HG03558 (cell line): ENCODE data around the gene FAM131C.
"Not testable (repeated sequence)": the region's sequence is repeated elsewhere in the genome, so short reads cannot be mapped to it uniquely, and the experiment has no call there.

Experiments used
- ATAC-seq: cut with Tn5 transposase; IDR thresholded peaks from one replicate; pipeline ENCODE4 v1.9.1; 2021; ENCODE audit warnings: moderate number of reproducible peaks; ENCODE audit not compliant: unreplicated experiment; ENCODE audit errors: extremely low read depth

The FAM131C gene

DNA sequence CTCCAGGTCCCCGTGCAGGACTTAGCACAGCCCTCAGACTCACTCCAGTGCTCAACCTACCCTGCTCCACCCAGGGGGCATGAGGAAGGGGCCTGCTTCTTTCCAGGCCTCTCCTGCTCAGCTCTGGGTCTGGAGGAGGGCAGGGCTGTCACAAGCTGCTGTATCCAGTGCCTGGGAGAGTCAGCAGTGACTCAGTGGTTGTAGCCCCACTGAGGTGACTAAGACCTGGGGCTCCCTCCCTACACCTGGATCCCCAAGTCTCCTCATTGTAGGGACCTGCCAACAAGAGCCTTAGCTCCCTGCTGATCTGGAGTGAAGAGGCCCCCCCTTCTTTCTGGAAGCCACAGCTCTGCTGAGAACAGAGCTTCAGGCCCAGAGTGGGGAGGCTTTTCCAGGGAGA lies 36.1 kb upstream of the FAM131C start:
- no peak for ATAC-seq

GRCh38 chr1:16107039-16107438 lies 33.6 kb upstream of the FAM131C start:
- ATAC-seq: not testable (repeated sequence)

GRCh38 chr1:16101623-16102022 lies 28.2 kb upstream of the FAM131C start:
- no peak for ATAC-seq

GRCh38 chr1:16099412-16099811 lies 26.0 kb upstream of the FAM131C start:
- no peak for ATAC-seq

DNA sequence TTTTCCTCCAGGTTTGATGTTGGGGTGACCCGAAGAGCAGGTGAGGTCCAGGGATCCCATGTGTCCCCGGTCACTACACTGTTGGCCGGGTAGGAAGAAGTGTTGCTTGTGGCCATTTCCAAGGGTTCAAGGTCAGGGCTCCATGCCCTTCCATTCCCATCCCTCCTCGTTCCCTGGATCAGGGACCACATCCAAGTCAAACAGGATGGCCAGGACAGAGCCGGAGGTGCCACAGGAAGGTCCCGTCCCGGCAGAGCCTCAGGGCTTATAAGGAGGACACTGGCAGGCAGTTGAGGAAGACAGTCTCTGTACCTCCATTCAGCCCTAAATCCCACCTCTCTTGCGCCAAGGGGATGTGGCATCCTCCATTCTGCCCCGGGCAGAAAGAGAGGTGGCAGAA lies 22.0 kb upstream of the FAM131C start:
- ATAC-seq: no peak

GRCh38 chr1:16094453-16095158 lies 21.2 kb upstream of the FAM131C start:
- ATAC-seq: no peak

GRCh38 chr1:16093611-16094010 lies 20.2 kb upstream of the FAM131C start:
- no peak for ATAC-seq

DNA sequence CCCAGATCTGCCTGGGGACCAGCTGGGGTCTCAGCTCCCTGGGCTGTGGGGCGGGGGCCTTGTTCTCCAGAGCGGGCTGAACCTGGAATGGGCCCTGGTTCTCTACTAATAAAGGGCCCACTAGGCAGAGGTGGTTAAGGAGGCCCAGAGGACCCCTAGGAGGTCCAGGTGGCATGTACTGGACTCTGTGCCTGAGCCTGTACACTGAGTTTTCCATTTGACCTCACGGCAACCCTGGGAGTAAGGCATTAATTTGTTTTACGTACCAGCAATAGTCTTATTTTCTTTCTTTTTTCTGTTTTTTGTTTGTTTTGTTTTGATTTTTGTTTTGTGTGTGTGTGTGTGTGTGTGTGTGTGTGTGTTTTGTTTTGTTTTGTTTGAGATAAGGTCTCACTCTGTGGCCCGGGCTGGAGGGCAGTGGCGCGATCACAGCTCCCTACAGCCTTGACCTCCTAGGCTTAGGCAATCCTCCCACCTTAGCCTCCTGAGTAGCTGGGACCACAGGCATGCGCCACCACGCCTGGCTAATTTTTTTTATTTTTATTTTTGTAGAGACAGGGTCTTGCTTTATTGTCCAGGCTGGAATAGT lies 19.6 kb upstream of the FAM131C start:
- no peak for ATAC-seq

DNA sequence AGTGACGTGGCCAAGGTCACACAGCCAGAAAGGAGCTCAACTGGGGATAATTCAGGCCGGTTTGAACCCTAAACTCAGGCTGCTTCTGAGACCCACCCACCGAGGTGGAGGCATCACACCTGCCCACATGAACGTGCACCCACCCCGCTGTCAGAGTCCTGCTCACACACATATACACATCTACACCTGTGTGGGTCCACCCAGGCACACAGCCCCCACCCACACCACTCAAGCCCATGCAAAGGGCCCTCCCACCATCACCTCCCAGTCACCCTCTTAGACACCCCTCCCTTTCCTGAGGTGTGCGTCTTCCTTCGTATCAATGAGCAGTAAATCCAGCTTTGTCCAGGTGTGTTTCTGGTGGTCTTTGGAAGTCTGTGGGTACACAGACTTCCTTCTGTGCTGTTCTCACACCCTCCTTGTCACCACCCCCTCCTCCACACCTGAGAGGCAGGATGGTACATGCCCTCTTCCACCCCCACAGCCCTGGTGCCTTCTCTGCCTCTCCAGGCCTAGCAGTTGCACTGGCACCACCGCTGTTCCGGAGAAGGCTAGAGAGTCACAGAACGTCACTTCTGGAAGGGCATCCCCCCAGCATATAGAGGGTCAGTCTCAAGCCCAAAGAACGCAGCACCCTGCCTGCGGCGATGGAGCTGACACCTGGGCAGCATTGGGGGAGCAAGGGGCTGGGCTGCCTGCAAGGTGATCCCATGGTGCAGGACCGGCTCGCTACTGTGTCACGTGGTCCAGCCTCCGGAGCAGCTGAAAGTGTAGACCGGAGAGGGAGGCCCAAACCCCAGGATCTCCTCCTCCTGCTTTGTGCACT lies 18.9 kb upstream of the FAM131C start:
- no peak for ATAC-seq

- ATAC-seq: no peak
Measured at GRCh38 chr1:16091296-16091695, 17.8 kb upstream of the FAM131C start.

- no peak for ATAC-seq
Measured at GRCh38 chr1:16090076-16090826, 16.8 kb upstream of the FAM131C start.

DNA sequence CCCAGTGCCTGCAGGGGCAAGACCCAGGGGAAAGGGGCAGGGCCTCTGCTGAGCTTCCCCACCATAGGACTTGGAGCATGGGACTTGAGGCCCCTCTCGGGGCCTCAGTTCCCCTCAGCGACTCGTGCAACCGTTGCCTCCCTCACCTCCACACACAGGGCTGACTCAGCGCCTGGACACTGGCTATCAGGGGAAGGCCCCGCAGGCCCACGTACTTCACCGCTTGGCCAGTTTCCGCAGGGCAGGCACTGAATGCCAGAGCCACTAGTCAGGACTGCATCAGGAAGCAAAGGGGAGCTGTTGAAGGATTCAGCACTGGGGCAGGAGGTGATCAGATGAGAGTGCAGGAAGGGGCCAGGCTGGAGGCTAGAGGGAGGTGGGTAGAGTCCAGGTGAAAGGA lies 15.5 kb upstream of the FAM131C start:
- no peak for ATAC-seq

- ATAC-seq: no peak
Measured at GRCh38 chr1:16088351-16088911, 15.0 kb upstream of the FAM131C start.

DNA sequence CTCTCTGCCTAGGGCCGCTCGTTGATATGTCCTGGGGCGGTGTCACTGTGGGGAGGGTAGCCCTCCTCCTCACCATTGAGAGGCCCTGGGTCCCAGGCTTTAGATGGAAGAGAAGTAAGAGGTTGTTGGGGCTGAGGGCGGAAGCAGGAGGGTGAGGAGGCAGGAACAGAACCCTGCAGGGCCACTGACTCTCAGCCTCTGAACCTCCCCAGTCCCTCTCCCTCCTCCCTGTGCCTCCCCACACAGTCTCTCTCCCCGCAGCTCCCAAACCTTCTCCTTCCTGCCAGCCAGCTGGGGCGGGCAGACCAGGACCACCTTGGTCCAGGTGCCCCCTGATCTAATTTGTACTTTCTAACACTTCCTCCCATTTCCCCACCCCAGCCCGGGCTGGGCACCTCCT lies 14.3 kb upstream of the FAM131C start:
- ATAC-seq: no peak

DNA sequence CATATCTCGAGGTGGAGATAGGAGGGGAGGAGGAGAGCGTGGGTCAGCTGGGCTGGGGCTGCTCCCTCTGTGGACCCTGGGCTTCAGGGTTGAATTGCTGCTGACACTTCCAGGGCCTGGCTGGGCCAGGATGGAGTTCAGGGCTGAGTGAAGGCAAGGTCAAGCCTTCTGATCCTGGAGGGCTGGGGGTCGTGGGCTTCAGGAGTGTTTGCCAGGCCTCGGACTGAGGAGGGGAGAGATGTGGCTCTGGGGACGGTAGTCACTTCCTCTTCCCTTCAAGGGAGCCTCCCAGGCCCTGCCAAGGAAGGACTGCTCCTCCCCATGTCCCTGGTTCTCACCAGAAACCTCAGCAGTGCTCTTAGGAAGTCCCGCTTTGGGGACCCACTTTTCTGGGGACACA lies 12.1 kb upstream of the FAM131C start:
- ATAC-seq: no peak

DNA sequence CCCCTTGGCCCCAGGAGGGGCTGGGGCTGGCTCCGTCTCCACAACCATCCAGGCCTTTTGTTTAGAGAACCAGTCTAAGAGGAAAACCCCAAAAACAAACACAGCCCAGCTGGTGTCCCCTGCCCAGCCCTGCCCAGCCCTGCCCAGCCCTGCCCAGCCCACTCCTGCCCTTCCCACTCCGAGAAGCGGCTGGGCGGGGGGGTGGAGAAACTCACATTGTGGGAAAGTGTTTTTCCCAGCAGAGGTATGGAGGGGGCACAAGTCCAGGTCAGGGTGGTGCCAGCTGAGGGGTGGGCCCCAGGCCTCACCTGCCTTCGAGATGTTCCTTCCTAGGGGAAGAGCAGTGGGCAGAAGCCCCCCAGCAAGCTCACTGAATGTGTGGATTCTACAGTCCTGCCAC lies 10.0 kb upstream of the FAM131C start:
- no peak for ATAC-seq

DNA sequence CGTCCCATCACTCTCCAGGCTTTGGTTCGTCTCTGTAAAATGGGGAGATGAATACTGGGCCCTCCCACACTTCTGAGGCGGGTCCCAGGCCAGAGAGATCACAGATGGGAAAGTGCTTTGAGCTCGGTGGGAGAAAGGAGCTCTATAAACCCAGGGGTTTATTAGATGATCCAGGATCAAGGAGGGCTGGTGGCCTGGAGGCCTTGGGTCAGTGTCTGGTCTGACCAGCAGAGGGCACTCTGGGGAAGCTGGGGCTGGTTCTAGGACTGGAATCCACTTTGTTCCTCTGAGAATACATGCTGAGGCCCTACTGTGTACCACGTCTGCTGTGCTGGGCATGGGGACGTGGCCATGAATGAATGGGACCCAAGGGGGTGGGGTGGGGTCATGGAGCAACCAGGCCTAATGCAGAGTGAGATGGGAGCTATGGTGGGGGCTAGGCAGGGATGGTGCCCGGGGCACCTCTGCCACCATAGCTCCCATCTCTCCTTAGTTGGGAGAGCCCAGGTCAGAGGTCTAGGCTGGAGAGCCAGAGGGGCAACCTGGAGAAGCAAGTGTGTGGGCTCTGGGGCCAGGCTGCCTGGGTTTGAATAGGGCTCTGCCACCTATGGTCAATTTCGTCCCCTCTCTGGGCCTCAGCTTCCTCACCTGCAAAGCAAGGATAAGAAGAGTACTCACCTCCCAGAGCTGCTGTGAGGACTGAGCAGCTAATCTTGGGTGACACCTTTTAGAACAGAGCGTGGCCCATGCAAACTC lies 9.0 kb upstream of the FAM131C start:
- ATAC-seq: no peak

DNA sequence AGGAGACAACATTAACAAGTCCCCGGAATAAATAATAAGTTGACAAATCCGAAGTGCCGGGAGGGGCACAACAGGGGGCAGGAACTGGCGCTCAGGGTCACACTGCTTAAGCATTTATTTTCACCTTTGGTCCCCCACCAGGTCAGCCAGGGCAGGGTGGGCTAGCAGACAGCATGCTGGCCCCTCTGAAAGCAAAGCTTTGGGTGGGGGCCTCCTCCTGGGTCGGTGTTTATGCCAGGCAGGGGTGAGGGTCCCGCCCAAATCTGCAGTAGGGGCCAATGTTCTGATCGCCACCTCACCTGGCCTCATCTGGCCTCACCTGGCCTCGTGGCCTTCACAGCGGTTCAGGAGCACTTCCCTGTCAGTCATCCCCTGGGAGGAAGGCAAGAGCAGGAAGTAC lies 8.2 kb upstream of the FAM131C start:
- no peak for ATAC-seq

DNA sequence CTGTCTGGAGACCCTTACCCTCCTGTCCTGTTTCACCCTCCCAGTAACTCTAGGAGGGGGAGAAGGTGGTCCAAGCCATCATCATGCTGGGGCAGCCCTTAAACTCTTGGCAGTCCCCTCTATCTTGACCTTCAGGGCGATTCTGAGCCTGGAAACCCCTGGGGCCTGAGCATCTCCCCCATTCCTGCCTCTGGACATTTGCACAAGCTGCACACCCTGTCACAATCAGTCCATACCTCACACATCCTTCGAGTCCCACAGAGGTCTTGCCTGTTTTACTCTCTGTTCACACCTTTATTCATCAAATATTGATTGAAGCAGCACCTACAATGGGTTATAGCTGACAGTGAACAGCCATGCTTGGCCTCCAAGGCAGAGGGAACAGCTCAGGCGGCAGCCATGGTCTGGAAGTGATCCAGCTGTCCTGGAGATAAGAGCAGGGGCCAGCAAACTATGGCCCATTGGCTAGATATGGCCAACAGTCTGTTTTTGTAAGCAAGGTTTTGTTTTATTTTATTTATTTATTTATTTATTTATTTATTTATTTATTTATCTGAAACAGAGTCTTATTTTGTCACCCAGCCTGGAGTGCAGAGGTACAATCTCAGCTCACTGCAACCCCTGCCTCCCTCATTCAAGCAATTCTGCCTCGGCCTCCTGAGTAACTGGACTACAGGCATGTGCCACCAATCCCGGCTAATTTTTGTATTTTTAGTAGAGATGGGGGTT lies 7.1 kb upstream of the FAM131C start:
- no peak for ATAC-seq
